HG03045 (cell line): ENCODE measurements around the gene STARD3NL.
"Not testable (repeated sequence)": the region's sequence is repeated elsewhere in the genome, so short reads cannot be mapped to it uniquely, and the experiment has no call there.

Experiments used
- ATAC-seq: cut with Tn5 transposase; IDR thresholded peaks from one replicate; pipeline ENCODE4 v1.9.1; 2021; ENCODE audit warnings: mild to moderate bottlenecking, moderate library complexity; ENCODE audit not compliant: unreplicated experiment

STARD3NL gene, protein sequence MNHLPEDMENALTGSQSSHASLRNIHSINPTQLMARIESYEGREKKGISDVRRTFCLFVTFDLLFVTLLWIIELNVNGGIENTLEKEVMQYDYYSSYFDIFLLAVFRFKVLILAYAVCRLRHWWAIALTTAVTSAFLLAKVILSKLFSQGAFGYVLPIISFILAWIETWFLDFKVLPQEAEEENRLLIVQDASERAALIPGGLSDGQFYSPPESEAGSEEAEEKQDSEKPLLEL

DNA sequence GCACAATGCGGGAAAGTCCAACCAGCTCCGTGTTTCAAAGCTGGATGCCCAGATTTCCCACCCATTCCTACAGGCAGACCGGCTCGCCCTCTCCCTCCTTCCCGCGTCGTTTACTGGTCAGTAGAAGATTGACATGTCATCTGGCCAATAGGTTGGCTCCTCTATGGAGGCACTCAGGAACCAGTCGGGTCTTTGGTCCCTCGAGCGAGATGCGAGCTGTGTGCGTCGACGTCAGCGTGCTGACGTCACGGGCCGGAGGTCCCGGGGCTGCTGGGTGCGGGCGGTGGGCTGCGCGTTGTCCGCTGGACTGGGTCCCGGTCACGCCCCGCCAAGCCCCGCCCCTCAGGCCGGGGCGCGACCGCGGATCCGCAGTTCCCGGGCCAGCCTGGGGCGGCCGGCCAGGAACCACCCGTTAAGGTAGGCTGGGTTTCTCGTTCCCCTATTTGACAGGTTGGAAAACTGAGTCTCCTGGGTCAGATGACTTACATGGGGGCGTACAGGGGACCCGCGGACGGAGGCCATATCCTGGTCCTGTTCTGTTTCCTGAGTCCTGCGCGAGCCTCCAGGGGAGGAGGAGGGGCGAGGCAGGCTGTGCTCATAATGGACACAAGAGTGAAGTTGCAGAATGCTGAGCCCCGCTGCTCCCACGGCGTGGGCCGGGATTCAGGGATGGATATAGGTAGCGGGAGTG lies at the start of gene STARD3NL:
STARD3NL (plus strand) TSS at position 242 of the 691 bp plus-strand sequence. CDS start 29,260 bp downstream, outside the sequence.
- ATAC-seq = peak; percentile 99

DNA sequence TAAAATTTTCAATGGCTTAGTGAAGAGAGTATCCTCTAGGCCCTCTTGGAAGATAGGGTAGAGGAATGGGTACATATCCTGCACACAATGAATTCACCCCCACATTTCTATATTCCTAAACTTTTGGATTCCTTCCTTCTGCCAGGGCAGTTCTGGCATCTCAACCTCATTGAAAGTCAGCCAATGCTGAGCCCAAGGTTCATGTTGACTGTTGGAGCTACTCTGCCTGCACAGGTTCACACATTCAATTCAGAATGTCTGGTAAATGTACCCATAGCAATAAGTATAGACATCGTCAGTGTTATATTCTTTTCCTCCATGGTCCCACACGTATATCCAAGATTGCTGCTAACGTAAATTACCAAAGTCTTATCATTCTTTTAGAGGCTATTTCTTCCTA lies 48.9 kb upstream of the STARD3NL start:
- ATAC-seq = no peak

DNA sequence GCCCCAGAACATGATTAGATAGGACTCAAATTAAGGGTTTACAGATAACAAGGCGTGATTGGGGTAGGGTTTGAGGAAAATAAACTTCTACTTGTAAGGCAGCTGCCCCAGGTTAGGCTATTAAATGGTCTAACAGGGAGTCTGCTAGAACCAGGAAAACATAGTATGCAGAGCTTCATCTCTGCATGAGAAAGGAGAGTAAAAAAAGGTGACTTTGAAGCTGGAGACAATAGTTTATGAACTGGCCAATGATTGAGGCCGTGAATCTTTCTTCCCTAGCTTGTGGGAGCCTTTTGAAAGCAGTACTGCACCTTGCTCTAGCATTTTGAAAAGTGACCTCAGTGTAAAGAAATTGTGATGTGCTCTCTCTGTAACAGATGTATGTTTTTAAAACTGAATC lies 48.5 kb upstream of the STARD3NL start:
- no peak for ATAC-seq

GRCh38 chr7:38138171-38138570 lies 39.9 kb upstream of the STARD3NL start:
- ATAC-seq = no peak

DNA sequence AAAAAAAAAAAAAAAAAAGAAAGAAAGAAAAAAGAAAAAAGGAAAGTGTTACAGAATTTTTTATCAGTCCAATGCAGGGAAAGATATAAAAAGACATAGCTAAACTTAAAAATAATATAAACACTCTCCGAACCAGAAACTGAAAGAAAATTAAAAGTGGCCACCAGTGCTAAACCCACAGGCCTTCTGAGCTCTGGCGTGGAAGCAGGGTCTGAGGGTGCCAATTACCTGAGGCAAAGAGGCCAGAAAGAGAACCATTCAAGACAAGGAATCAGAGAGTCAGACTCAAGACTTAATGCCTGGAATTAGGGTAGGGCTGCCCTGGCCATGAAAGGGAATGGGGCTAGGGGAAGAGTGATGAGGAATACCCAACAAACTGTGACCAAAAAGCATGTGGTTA lies 36.9 kb upstream of the STARD3NL start:
- no peak for ATAC-seq

GRCh38 chr7:38142736-38143135 lies 35.3 kb upstream of the STARD3NL start:
- ATAC-seq = peak; percentile 95

DNA sequence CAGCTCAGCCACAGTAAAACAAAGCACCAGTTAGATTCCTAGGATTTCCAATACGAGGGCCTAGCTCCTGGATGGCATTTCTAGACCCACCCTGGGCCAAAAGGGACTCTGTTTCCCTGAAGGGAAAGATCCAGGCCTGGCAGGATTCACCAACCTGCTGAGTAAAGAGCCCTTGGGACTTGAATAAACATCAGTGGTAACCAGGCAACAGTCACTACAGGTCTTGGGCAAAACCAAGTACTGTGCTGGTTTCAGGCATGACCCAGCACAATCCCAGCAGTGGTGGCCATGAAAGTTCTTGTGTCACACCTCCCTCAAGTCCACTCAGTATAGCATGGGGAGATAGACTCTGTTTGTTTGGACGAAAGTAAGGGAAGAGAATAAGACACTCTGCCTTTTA lies 31.0 kb upstream of the STARD3NL start:
- peak; percentile 45 for ATAC-seq

DNA sequence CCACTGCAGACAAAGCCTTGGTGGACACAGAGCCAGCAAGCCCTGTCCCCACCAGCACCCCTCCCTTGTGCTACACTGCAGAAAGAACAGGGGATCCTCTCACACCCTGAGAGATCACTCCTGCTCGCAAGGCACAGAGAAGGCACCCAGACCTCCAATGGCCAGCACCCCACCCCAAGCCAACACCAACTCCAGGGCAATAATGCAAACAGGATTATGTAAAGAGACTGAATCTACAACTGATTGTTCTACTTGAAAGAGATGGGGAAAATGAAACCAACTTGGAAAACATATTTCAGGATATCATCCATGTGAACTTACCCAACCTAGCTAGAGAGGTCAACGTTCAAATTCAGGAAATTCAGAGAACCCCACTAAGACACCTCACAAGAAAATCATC lies 26.5 kb upstream of the STARD3NL start:
- ATAC-seq = no peak

GRCh38 chr7:38153515-38153914 lies 24.5 kb upstream of the STARD3NL start:
- ATAC-seq = no peak

DNA sequence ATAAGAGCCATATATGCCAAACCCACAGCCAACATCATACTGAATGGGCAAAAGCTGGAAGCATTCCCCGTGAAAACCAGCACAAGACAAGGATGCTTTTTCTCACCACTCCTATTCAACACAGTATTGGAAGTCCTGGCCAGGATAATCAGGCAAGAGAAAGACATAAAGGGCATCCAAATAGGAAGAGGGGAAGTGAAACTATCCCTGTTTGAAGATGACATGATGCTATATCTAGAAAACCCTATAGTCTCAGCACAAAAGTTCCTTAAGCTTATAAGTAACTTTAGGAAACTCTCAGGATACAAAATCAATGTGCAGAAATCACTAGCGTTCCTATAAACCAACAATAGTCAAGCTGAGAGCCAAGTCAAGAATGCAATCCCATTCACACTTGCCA lies 23.8 kb upstream of the STARD3NL start:
- ATAC-seq = no peak

- no peak for ATAC-seq
Measured at GRCh38 chr7:38160003-38160571, 18.0 kb upstream of the STARD3NL start.

- ATAC-seq = no peak
Measured at GRCh38 chr7:38162036-38162435, 16.0 kb upstream of the STARD3NL start.

- no peak for ATAC-seq
Measured at GRCh38 chr7:38163671-38164070, 14.4 kb upstream of the STARD3NL start.

DNA sequence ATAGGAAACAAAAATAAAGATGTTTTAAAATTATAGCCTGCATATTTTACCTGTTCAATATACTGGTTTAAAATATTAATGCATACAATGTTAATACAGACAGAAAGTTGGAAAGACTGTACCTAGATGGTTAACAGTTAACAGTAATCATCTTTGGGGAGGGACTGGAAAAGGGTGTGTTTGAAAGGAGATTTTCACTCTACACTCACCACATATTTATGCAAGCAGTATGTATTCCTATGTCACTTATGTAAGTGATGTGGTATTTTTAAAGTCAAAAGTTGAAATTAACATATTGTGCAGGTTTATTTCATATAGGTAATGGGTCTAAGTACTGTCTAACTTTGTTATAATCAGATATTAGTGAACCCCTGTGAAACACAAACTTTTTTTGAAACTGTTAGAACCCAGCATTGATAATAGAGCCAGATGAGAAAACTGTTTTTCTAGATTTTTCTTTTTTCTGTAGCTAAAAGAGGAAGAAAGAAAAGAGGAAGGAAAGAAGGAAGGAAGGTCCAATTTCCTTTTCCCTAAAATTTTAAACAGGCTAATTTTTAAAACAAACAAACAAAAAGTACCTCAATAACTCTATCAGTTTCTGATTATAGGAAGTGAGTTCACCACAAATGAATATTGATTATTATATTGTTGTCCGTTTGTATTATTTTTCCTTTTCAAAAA lies 9.0 kb upstream of the STARD3NL start:
- ATAC-seq = no peak

DNA sequence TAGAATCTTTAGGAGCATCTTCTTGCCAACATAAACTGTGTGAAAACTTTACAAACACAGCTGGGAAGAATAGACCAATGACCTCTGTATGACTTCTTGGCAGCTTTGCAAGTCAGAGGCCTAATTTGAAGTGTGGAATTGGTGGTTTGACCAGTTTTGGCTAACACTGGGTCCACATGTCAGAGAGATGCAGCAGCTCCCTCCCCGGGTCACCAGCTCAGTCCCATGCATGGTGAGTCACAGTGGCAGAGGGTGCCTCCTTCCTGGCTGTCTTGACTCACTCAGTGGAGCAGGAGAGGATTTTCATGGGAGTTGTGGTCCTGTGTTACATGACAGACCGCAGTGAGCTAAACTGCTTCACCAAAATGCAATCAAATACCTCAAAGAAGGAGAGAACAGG lies 8.2 kb upstream of the STARD3NL start:
- ATAC-seq = no peak

- peak; percentile 53 for ATAC-seq
Measured at GRCh38 chr7:38171623-38172391, 6.2 kb upstream of the STARD3NL start.

- ATAC-seq = not testable (repeated sequence)
Measured at GRCh38 chr7:38175547-38175946, 2.5 kb upstream of the STARD3NL start.

- ATAC-seq = no peak
Measured at GRCh38 chr7:38177621-38178003, 433 bp upstream of the STARD3NL start.

GRCh38 chr7:38178695-38179344 lies 775 bp downstream of the STARD3NL start:
- peak; percentile 28 for ATAC-seq

DNA sequence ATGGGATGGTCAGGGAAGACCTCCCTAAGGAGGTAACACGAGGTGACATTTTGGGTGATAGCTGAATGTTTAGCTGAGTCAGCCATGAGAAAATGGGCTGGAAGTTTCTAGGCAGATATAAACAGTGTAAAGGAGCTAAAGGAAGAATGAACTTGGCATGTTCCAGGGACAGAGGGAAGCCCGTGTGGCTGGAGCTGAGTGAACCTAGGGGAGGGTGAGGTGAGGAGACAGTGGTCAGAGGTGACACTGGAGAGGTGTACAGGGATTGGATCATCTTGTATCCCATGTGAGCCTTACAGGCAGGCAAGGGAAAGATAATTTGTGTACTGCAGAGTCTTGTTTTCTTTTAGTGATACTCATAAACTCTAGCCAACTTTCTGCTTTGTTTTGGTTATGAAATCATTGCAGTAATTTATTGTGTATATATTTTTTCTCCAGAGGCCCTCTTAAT lies 1.8 kb downstream of the STARD3NL start:
- no peak for ATAC-seq
